ENCODE measurements around the gene MATK. TPM values are rescaled to one million over a fixed set of nuclear protein-coding genes. Genes with fewer than 3 reads are reported as not detected.
A peak's percentile ranks its signal among the peaks of the same experiment; 100 is the strongest.
"Not testable (repeated sequence)": the region's sequence is repeated elsewhere in the genome, so short reads cannot be mapped to it uniquely, and the experiment has no call there.

Gene MATK
- total and polyA plus RNA-seq, 12 donors, result 0.14 to 4.9 (median 0.49) TPM

- intact Hi-C loops (cut with DNase I), result loop anchor here in 8 of 10 donors (5.0 to 10.0 kb wide), 6 partner anchors 61 to 226 kb away; partner anchors contain the start of genes DAPK3 (in 2 of the 8) and EEF2 (in 1 of the 8)
- ATAC-seq, result no peak
- Histone ChIP-seq H3K27ac (peak overlapping the region; percentile 24 to 100 (median 97)), H3K4me1 (peaks cover 3 to 46% (median 35%) of the 10 kb centered on the region in 9 donors), H3K4me3 (peak overlapping the region; percentile 68 to 99 (median 90)), H3K9me3 (no peaks in the 10 kb centered on the region), H3K27me3 (no peaks in the 10 kb centered on the region), H3K36me3 (peaks cover 0 to 52% (median 32%) of the 10 kb centered on the region in 9 donors)
- TF ChIP-seq, protein P1, sequence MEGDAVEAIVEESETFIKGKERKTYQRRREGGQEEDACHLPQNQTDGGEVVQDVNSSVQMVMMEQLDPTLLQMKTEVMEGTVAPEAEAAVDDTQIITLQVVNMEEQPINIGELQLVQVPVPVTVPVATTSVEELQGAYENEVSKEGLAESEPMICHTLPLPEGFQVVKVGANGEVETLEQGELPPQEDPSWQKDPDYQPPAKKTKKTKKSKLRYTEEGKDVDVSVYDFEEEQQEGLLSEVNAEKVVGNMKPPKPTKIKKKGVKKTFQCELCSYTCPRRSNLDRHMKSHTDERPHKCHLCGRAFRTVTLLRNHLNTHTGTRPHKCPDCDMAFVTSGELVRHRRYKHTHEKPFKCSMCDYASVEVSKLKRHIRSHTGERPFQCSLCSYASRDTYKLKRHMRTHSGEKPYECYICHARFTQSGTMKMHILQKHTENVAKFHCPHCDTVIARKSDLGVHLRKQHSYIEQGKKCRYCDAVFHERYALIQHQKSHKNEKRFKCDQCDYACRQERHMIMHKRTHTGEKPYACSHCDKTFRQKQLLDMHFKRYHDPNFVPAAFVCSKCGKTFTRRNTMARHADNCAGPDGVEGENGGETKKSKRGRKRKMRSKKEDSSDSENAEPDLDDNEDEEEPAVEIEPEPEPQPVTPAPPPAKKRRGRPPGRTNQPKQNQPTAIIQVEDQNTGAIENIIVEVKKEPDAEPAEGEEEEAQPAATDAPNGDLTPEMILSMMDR (IDR thresholded peaks at IDR 0.05), result no peak
- 35 to 41% methylated on average over 7 of the region's 7 CpGs for WGBS, 2 donors
- peak in 1 of 2 donors; percentile 9 for DNase-seq
These were observed 25.3 kb downstream of the MATK start for GRCh38 chr19:3760871-3761361.

GRCh38 chr19:3759482-3760254 lies 26.5 kb downstream of the MATK start:
- Histone ChIP-seq H3K9me3 (no peaks in the 10 kb centered on the region), H3K36me3 (peaks cover 0 to 49% (median 26%) of the 10 kb centered on the region in 9 donors), H3K4me3 (no peak overlapping the region), H3K27ac (no peak overlapping the region), H3K27me3 (no peaks in the 10 kb centered on the region), H3K4me1 (peaks cover 3 to 46% (median 35%) of the 10 kb centered on the region in 9 donors)
- TF ChIP-seq, protein P1 (IDR thresholded peaks at IDR 0.05), result no peak
- intact Hi-C loops (cut with DNase I), result loop anchor here in 8 of 10 donors (5.0 to 10.0 kb wide), 6 partner anchors 63 to 228 kb away; partner anchors contain the start of genes DAPK3 (in 2 of the 8) and EEF2 (in 1 of the 8)
- ATAC-seq (no peak), DNase-seq (no peak)
- WGBS, 2 donors, result 87 to 91% methylated on average over 19 of the region's 19 CpGs

DNA sequence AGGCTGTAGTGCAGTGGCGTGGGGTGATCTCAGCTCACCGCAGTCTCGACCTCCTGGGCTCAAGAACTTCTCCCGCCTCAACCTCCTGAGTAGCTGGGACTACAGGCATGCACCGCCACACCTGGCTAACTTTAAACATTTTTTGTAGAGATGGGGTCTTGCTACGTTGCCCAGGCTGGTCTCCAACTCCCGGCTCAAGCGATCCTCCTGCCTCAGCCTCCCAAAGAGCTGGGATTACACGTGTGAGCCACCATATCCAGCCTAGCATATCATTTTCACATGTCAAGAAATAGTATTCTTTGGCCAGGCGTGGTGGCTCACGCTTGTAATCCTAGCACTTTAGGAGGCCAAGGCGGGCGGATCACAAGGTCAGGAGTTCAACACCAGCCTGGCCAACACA lies 27.9 kb downstream of the MATK start:
- H3K4me3 ChIP-seq; intact Hi-C loops (cut with DNase I); H3K27ac ChIP-seq; H3K9me3 ChIP-seq; DNase-seq; H3K27me3 ChIP-seq; ATAC-seq: not testable (repeated sequence)
- Histone ChIP-seq H3K4me1 (peaks cover 3 to 36% (median 30%) of the 10 kb centered on the region in 9 donors), H3K36me3 (peaks cover 0 to 63% (median 29%) of the 10 kb centered on the region in 9 donors)
- WGBS, 2 donors, result 97 to 98% methylated on average over 13 of the region's 13 CpGs

- peaks cover 0 to 68% (median 34%) of the 10 kb centered on the region in 9 donors for H3K36me3 ChIP-seq
- H3K4me3 ChIP-seq; H3K27ac ChIP-seq; H3K9me3 ChIP-seq; ATAC-seq; intact Hi-C loops (cut with DNase I); DNase-seq; H3K27me3 ChIP-seq: not testable (repeated sequence)
- peaks cover 3 to 32% (median 27%) of the 10 kb centered on the region in 9 donors for H3K4me1 ChIP-seq
- 97% methylated on average over 7 of the region's 7 CpGs for WGBS, 2 donors
These were observed 28.5 kb downstream of the MATK start for GRCh38 chr19:3757705-3758104.

DNA sequence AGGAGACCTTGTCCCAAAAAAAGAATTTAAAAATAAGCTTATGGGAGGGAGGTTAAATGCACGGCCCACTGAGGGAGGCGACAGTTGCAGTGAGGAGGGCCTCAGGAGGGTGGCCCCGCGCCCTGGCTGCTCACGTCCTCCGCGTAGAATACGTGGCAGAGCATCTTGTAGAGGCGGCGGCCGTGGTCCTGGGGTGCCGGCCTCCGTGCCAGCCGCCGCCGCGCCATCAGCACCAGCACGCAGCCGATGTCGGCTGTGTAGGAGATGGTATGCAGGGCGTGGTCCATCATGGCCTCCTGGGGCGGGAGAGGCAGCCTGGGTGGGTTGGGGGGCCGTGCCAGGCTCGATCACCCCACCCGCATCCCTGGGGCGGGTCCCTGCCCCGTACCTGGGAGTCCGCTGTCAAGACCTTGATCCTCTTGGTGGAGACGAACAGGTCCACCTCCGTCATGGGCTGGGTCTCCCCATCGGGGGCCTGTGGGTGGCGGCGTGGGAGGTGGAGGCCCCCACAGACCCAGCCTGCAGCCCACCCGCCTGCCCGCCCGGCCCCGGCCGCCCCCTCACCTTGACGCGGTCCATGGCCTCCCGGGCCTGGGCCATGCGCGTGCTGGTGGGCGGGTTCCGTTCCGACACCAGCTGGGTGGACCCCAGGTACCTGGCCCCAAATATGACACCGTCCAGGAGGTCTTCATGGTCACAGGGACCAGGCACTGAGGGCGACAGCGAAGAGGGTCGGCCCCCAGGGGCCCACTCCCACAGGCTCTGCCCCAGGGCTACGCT lies 32.4 kb downstream of the MATK start:
- Histone ChIP-seq H3K4me1 (peaks cover 0 to 4% (median 0%) of the 10 kb centered on the region in 9 donors), H3K9me3 (no peaks in the 10 kb centered on the region), H3K4me3 (no peak overlapping the region), H3K36me3 (peaks cover 0 to 93% (median 45%) of the 10 kb centered on the region in 9 donors), H3K27ac (no peak overlapping the region), H3K27me3 (no peaks in the 10 kb centered on the region)
- TF ChIP-seq, protein P1 (IDR thresholded peaks at IDR 0.05), result no peak
- intact Hi-C loops (cut with DNase I), result no loop called here
- ATAC-seq (no peak), DNase-seq (no peak)
- WGBS, 2 donors, result 96% methylated on average over 48 to 51 of the region's 51 CpGs
